ENCODE results near the gene MRPL24. TPM values are rescaled to one million over a fixed set of nuclear protein-coding genes. Genes with fewer than 3 reads are reported as not detected.
A peak's percentile ranks its signal among the peaks of the same experiment; 100 is the strongest.

Gene MRPL24
- total RNA-seq, 1 donor from 2014 or later = 92.1 TPM

DNA sequence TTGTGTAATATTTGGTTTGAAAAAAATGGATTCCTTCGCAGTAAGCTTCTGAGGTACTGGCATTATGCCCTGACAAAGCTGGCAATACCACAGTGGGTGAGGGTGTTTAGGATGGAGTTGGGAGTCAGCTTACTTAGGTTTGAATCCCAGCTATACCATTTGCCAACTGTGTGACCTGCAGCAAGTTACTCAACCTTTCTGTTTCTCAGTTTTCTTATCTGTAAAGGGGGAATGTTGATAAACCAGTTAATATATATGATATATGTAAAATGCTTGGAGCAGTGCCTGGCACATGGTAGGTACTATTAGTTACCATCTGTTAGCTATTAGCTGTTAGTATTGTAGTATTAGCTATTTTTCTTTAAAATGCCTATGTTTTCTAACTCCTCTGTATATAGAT lies 15.5 kb upstream of the MRPL24 start:
- intact Hi-C loops (cut with micrococcal nuclease) = no loop called here
- no peak overlapping the region for H3K27ac ChIP-seq (replicated peaks)
- H3K4me3 ChIP-seq = no peak overlapping the region

DNA sequence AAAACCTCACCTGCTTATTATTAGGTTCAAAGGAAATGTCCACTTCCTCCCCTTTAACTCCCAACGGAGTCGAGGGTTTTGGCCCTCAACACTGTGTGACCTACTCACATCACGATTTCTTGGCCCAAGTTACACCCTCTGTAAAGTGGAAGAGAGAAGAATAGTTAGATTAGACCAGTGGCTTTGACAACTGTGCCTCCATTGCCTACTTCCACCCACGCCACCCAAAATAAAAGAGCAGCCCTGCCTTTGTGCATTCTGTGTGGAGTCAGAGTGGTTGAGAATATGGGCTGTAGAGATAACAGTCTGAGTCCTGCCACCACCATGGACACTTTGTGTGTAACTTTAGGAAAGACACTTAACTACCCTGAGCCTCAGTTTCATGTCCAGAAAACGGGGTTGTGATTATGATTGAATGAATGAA lies 14.7 kb upstream of the MRPL24 start:
- H3K9me3 ChIP-seq (replicated peaks) = no peaks in the 10 kb centered on the region
- H3K27me3 ChIP-seq (ENCODE audit: low read depth) = no peaks in the 10 kb centered on the region
- no peak for DNase-seq
- H3K4me3 ChIP-seq = no peak overlapping the region
- TF ChIP-seq, protein P1, sequence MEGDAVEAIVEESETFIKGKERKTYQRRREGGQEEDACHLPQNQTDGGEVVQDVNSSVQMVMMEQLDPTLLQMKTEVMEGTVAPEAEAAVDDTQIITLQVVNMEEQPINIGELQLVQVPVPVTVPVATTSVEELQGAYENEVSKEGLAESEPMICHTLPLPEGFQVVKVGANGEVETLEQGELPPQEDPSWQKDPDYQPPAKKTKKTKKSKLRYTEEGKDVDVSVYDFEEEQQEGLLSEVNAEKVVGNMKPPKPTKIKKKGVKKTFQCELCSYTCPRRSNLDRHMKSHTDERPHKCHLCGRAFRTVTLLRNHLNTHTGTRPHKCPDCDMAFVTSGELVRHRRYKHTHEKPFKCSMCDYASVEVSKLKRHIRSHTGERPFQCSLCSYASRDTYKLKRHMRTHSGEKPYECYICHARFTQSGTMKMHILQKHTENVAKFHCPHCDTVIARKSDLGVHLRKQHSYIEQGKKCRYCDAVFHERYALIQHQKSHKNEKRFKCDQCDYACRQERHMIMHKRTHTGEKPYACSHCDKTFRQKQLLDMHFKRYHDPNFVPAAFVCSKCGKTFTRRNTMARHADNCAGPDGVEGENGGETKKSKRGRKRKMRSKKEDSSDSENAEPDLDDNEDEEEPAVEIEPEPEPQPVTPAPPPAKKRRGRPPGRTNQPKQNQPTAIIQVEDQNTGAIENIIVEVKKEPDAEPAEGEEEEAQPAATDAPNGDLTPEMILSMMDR (IDR thresholded peaks at IDR 0.05; ENCODE audit: borderline replicate concordance) = no peak
- intact Hi-C loops (cut with micrococcal nuclease) = no loop called here
- H3K27ac ChIP-seq (replicated peaks) = peak overlapping the region; percentile 40
- H3K36me3 ChIP-seq = no peaks in the 10 kb centered on the region
- peaks cover 35% of the 10 kb centered on the region for H3K4me1 ChIP-seq

More for the DNA sequence above, 15.5 kb upstream of the MRPL24 start:
- no peaks in the 10 kb centered on the region for H3K27me3 ChIP-seq (ENCODE audit: low read depth)
- no peak for DNase-seq
- TF ChIP-seq, protein P1 (IDR thresholded peaks at IDR 0.05; ENCODE audit: borderline replicate concordance) = no peak
- no peaks in the 10 kb centered on the region for H3K9me3 ChIP-seq (replicated peaks)
- no peaks in the 10 kb centered on the region for H3K36me3 ChIP-seq
- peaks cover 30% of the 10 kb centered on the region for H3K4me1 ChIP-seq

DNA sequence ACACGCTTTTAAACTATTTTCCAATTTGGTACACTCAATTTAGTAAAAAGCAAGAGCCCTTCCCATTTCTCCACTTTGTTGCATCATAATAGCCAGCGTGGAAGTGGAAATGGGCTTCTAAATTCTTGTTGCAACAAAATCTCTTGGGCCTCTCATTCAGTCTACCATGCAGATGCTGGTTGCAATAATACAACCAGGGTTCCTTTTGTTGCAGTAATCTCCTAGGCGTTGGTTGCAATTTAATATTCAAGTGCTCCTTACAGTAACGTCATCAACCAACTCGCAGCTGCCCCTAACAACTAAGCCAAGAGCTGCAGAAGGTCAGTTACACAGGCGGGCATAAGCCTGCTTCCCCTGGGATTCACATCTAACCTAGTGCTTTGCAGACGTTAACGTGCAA lies 13.3 kb upstream of the MRPL24 start:
- DNase-seq = no peak
- intact Hi-C loops (cut with micrococcal nuclease) = no loop called here
- Histone ChIP-seq H3K4me1 (peaks cover 48% of the 10 kb centered on the region), H3K36me3 (no peaks in the 10 kb centered on the region), H3K9me3 (replicated peaks) (no peaks in the 10 kb centered on the region), H3K4me3 (no peak overlapping the region), H3K27ac (replicated peaks) (no peak overlapping the region), H3K27me3 (ENCODE audit: low read depth) (no peaks in the 10 kb centered on the region)
- TF ChIP-seq, protein P1 (IDR thresholded peaks at IDR 0.05; ENCODE audit: borderline replicate concordance) = no peak

DNA sequence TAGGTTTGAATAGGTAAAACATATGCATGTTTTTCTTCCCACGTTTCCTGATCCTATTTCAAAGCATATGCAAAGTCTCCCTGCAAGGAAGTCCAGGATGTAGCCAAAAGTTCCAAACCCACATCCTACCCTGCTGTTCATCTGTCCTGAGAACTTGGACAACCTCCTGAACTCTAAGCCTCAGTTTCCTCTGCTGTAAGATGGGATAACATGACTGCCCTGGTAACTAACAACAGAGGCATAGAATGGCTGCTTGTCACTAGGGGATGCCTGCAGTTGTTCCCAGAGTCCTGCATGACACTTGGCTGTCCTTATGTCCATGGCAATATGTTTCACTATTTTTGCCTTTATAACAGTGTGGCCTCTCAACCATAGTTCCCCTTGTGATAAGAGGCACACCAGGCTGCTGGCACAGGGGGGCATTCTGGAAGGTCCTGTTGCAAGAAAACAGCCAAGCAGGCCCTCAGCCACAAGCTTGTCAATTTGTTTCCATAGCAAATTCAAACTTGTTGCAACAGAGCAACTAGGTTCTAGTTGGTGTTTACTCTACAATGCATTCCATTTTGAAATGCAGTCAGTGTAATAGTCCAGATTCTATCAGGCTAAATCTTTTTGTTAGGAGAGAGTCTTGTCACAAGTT lies 12.1 kb upstream of the MRPL24 start:
- TF ChIP-seq, protein P1 (IDR thresholded peaks at IDR 0.05; ENCODE audit: borderline replicate concordance) = no peak
- no peak for DNase-seq
- intact Hi-C loops (cut with micrococcal nuclease) = no loop called here

DNA sequence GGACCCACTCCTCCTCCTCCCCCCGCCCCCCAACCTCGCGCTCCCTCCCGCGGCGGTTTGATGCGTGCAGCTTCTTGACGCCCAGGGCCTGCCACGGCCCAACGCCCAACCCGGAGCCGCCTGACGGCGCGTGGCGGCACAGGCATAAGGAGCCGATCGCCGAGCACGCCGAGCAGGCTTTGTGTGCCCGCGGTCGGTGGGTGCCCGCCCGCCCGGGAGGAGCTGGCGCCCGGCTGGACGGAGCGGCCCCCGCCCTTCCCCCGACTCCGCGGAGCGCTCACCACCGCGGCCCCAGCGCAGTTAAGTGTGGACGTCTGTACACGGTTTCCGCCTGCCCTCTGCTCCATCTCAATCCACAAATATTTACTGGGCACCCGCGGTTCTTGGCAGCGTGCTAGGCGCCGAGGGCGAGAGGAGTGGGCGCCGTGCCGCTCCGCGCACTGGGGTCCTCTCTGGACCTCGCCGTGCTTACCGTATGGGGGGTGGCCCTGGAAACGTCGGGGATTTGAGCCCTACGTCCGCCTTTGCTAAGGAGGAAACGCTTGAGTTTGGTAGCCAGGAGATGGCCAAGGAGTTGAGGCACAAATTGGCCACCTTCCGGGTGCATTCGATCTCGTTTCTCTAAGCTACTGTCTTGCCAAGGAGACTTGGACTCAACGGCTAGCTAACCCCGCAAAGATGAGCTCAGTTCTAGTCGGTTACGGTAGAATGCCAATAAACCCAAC lies 11.0 kb upstream of the MRPL24 start:
- H3K4me1 ChIP-seq = peaks cover 69% of the 10 kb centered on the region
- no peaks in the 10 kb centered on the region for H3K27me3 ChIP-seq (ENCODE audit: low read depth)
- intact Hi-C loops (cut with micrococcal nuclease) = no loop called here
- H3K27ac ChIP-seq (replicated peaks) = peak overlapping the region; percentile 98
- H3K9me3 ChIP-seq (replicated peaks) = no peaks in the 10 kb centered on the region
- H3K4me3 ChIP-seq = peak overlapping the region; percentile 99
- no peaks in the 10 kb centered on the region for H3K36me3 ChIP-seq
- DNase-seq = peak; percentile 99
- TF ChIP-seq, protein P1 (IDR thresholded peaks at IDR 0.05; ENCODE audit: borderline replicate concordance) = no peak

More for the DNA sequence above, 12.1 kb upstream of the MRPL24 start:
- Histone ChIP-seq H3K9me3 (replicated peaks) (no peaks in the 10 kb centered on the region), H3K4me3 (peak overlapping the region; percentile 99), H3K4me1 (peaks cover 61% of the 10 kb centered on the region), H3K36me3 (no peaks in the 10 kb centered on the region), H3K27ac (replicated peaks) (peak overlapping the region; percentile 98), H3K27me3 (ENCODE audit: low read depth) (no peaks in the 10 kb centered on the region)
